GM19328 (cell line): ENCODE measurements around the gene NFYA.
"Not testable (repeated sequence)": the region's sequence is repeated elsewhere in the genome, so short reads cannot be mapped to it uniquely, and the experiment has no call there.

Experiments used
- ATAC-seq: cut with Tn5 transposase; IDR thresholded peaks from one replicate; pipeline ENCODE4 v1.9.1; 2021; ENCODE audit warnings: mild to moderate bottlenecking, moderate library complexity; ENCODE audit not compliant: unreplicated experiment

NFYA gene

DNA sequence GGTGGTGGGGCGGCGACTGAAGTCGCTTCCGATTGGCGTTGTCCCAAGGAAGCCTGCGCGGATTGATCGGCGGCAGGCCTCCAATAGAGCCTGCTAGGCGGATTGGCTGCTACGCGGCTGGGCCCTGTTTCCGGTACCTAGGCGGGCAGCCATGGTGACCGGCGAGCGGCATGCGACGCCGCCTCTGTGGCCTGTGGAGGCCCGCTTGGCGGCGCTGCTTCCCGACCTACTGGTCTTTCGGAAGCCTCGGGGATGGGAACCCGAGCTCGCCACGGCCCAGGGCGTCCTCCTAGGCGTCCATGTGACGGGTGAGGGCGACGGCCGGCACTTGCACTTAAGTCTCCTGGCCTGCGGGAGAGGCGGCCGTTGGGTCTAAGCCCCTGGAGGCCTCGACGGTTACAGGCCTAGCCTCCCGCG is 28.1 kb downstream of the NFYA start:
- no peak for ATAC-seq

DNA sequence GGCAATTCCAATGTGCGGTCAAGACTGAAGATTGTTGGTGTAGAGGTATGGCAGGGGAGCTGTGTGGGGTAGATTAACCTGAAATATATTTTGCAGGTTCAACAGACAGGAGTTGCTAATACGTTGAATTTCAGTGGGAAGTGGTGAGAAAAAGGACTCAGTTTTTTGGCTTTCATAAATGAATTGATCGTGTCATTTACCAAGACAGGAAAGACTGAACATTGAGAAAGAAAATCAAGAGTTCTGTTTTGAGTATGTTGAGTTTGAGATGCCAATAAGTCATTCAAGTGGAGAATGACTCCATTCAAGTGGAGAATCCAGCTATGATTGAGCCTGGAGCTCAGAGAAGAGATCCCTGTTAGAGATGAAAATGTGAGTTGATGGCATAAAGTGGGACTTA is 31.1 kb downstream of the NFYA start:
- no peak for ATAC-seq

DNA sequence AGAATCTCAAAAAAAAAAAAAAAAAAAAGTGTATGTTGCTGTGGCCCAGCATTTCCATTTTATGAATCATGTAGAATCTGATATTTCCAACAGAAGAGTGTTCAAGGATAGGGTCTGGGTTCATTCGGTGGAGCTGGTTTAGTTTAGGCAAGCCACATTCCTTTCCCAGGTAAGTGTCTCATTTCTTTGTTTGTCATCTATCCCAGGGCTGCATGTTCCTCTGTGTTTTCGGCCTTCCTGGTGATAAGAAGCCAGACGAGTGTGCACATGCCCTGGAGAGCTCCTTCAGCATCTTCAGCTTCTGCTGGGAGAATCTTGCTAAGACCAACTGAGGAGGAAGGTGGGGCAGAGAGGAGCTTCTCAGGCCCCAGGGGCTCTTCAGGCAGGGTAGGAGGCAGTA is 38.2 kb downstream of the NFYA start:
- no peak for ATAC-seq

DNA sequence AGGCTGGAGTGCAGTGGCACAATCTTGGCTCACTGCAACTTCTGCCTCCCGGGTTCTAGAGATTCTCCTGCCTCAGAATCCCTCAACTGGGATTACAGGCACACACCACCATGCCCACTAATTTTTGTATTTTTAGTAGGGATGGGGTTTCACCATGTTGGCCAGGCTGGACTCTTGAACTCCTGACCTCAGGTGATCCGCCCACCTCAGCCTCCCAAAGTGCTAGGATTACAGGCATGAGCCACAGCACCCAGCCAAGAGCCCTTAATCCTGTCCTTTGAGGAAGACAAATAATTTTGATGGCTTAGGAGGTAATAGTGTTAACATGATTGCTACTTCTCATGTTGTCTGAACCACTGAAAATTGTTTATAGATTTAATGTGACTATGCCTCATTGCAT is 42.3 kb downstream of the NFYA start:
- not testable (repeated sequence) for ATAC-seq

DNA sequence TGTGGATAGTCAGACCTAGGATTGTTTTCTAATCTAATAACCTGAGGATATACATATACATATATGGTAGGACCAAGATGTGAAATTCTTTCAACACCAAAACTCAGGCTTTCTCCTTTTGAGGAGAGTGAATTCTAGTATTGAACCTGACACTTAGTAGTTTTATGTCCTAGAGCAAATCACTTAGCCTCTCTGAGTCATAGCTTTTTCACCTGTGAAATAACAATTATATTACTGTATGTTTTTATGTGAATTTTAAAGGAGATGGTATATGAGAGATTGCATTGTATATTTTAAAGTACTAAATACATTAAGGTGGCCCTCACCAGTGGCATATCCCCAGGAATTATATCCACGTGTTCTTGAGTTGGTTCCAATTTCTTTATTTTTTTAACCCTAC is 46.7 kb downstream of the NFYA start:
- no peak for ATAC-seq

DNA sequence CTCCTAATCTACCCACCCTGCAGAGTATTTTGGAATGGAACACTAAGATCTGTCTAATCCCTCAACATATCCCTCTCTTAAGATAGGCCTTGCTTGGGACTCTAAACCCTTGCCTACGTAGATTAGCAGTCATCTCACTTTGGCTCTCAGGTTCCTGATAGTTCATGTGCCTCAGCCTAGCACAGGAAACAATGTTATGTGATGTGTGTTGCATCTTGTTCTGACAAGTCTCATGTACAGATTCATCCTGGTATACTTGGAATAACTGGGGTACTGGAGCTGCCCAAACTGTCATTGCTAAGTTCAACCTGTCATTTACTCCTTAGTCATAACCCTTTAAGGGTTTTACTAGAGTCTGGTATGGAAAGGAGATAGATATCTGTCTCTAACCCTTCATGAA is 47.3 kb downstream of the NFYA start:
- no peak for ATAC-seq

DNA sequence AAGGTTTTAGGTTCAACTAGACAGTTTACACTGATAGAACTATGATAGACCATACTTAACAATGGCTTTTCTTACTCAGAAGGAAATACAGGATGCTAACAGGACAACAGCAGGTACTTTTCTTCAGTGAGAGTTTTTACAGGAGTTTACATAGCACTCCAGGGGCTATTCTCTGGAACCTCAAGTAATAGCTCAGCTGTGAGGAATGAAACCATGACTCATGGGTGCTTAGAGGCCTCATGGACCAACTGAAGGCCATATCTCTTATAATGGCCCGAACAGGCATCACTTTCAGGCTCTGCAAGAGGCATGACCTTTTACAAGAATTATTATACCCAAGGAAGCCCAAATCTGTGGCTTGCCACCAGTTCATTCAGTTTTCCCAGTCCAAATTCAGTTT is 49.6 kb downstream of the NFYA start:
- no peak for ATAC-seq

DNA sequence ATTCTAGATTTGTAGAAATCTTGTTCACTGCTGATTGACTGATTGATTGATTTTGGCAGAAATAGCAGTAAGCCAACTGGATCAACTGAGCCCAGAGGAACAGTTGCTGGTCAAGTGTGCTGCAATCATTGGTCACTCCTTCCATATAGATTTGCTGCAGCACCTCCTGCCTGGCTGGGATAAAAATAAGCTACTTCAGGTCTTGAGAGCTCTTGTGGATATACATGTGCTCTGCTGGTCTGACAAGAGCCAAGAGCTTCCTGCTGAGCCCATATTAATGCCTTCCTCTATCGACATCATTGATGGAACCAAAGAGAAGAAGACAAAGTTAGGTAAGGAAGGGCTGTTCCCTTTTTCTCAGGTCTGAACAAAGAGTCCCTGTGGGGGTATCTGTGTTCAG is 50.1 kb downstream of the NFYA start:
- no peak for ATAC-seq

DNA sequence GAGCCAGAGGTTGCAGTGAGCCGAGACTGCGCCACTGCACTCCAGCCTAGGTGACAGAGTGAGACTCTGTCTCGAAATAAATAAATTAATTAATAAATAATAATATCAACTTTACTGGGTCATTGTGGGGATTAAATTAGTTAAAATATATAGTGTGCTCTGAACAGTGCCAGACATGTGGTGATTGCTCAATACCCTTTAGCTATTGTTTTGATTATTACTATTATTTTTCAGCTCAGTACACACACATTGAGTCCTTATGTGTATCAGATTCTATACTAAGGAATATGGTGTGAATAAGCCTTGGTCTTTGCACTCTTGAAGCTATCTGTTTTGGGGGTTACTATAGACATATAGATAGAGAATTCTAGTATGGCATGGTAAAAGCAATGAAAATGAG is 52.5 kb downstream of the NFYA start:
- no peak for ATAC-seq

DNA sequence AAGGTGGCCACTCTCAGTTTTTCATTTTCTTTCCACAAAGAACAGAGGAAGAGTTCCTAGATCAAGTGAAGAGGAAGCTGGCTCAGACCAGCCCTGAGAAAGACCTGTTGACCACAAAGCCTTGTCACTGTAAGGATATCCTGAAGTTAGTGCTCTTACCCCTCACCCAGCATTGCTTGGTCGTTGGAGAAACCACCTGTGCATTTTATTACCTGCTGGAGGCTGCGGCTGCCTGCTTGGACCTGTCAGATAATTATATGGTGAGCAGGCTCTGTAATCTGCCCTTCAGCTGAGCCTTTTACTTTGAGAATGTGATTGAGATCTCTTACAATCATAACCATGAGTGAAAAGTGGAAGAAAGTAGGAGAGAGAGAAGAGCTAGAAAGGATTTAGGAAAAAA is 59.5 kb downstream of the NFYA start:
- no peak for ATAC-seq

DNA sequence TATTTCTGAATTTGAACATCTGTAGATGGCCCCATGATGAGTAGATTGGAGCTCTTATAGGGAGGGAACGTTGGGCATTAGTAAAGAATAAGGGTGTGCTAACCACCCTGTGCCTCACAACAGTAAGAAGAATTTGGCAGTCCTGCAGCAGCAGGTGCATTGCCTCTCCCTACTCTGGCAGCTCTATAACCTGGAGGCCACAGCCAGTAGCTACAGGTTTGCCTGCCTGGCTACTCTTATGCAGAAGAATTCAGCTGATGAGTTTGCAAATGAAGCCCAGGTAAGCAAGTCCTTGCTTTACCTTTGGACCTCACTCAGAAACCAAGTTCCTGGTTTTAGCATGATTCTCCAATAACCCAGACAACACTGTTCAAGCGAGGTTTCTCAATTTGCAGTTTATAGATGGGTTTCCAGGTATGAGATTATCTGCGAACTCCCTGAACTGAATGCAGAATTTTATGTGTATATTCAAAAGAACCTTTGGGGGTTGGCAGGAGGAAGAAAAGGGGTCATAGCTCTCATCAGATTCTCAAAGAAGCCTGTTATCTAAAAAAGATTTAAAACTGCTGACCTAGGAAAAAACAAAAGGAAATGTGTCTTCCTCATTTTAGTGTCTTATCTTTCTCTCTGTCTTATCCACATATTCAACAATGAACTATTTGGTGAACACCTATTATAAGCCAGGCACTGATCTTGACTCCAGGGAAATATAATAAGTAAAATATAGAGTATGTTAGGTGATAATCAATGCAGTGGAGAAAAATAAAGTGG is 62.5 kb downstream of the NFYA start:
- ATAC-seq: no peak

DNA sequence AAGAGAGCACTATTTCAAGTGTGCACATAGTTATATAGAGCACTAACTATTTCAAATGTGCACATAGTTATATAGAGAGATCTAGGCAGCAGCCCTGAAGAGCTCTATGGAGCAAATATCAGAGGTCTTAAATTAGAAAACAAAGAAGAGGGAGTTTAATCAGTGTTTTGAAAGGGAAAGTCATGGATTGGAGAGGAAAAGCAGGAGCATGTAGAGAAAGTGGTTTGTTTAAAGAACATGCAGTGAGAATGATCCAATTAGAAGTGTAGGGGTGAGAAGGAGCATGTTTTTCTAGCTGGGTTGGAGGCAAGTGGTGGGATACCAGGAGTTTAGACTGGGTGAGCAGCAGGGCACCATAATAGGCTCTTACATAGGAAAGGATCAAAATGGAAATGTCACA is 64.1 kb downstream of the NFYA start:
- ATAC-seq: no peak

DNA sequence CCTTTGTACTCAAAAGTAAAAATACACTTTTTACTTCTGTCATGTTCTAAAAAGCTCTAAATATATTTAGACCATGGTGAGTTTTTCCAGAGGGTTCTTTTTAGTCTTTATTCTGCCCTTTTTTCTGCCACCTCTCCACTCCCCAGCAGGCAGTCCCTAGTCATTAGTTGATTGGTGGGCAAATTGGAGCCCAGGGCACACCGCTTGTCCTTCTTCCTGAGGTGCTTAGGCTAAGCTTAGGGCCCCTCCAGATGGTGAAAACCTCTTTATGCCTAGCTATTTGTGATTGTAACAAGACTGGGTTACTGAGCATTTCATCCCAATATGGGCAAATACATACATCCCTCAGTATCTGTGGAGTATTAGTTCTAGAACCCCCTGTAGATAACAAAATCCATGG is 75.1 kb downstream of the NFYA start:
- ATAC-seq: no peak
